ENCODE data around the gene HEYL. TPM values are rescaled to one million over a fixed set of nuclear protein-coding genes. Genes with fewer than 3 reads are reported as not detected.
A peak's percentile ranks its signal among the peaks of the same experiment; 100 is the strongest.

The HEYL gene
- total RNA-seq, 5 donors from 2014 or later (not counting 1 experiment from before 2014, with no cell fraction given) = 0.15 to 0.25 TPM; not detected in 3

- peaks cover 0 to 4% of the 10 kb centered on the region in 2 donors for H3K27me3 Mint-ChIP-seq
- no peak overlapping the region for H3K27ac ChIP-seq (ENCODE audit: low read length)
- H3K4me3 Mint-ChIP-seq = no peak overlapping the region
- no peaks in the 10 kb centered on the region for H3K9me3 ChIP-seq
- no peak overlapping the region for H3K4me3 ChIP-seq (ENCODE audit: control insufficient read depth in 1 of 2, extremely low read depth in 1 of 2, low read length in 1 of 2)
- CTCF ChIA-PET = no interaction called here
- POLR2A ChIA-PET = no interaction called here
- no peaks in the 10 kb centered on the region for H3K9me3 Mint-ChIP-seq
- no peak overlapping the region for H3K27ac Mint-ChIP-seq
- no peaks in the 10 kb centered on the region for H3K36me3 ChIP-seq (ENCODE audit: control insufficient read depth in 2 of 2, extremely low read depth in 1 of 2, insufficient read depth in 1 of 2, low read length in 1 of 2)
- H3K4me1 ChIP-seq (ENCODE audit: control insufficient read depth in 1 of 2, extremely low read depth in 1 of 2, insufficient read depth in 2 of 2, low read length in 2 of 2) = peaks cover 0 to 15% of the 10 kb centered on the region in 2 experiments
- ATAC-seq (replicated peaks in 1 of 4) (no peak), DNase-seq (no peak)
- peaks cover 19 to 23% (median 22%) of the 10 kb centered on the region in 3 donors for H3K4me1 Mint-ChIP-seq
- H3K36me3 Mint-ChIP-seq = peaks cover 25% of the 10 kb centered on the region
- peaks cover 8 to 13% of the 10 kb centered on the region in 2 experiments for H3K27me3 ChIP-seq (replicated peaks in 1 of 2; ENCODE audit: control insufficient read depth in 2 of 2, extremely low read depth in 1 of 2, insufficient read depth in 2 of 2, low read length in 1 of 2)
- 90% methylated on average over 3 of the region's 4 CpGs for WGBS (ENCODE audit: insufficient coverage)
Observed at GRCh38 chr1:39677645-39678044, 38.2 kb upstream of the HEYL start.

GRCh38 chr1:39676948-39677548, 37.6 kb upstream of the HEYL start:
- H3K4me3 Mint-ChIP-seq = no peak overlapping the region
- H3K4me1 ChIP-seq (ENCODE audit: control insufficient read depth in 1 of 2, extremely low read depth in 1 of 2, insufficient read depth in 2 of 2, low read length in 2 of 2) = peaks cover 0 to 17% of the 10 kb centered on the region in 2 experiments
- ChIA-PET CTCF (no interaction called here), POLR2A (no interaction called here)
- no peak overlapping the region for H3K4me3 ChIP-seq (ENCODE audit: control insufficient read depth in 1 of 2, extremely low read depth in 1 of 2, low read length in 1 of 2)
- ATAC-seq (replicated peaks in 1 of 4) (no peak), DNase-seq (no peak)
- H3K4me1 Mint-ChIP-seq = peaks cover 19 to 21% (median 20%) of the 10 kb centered on the region in 3 donors
- H3K27me3 ChIP-seq (replicated peaks in 1 of 2; ENCODE audit: control insufficient read depth in 2 of 2, extremely low read depth in 1 of 2, insufficient read depth in 2 of 2, low read length in 1 of 2) = peaks cover 5 to 17% of the 10 kb centered on the region in 2 experiments
- H3K27ac ChIP-seq (ENCODE audit: low read length) = no peak overlapping the region
- H3K36me3 ChIP-seq (ENCODE audit: control insufficient read depth in 2 of 2, extremely low read depth in 1 of 2, insufficient read depth in 1 of 2, low read length in 1 of 2) = no peaks in the 10 kb centered on the region
- H3K27ac Mint-ChIP-seq = no peak overlapping the region
- 89% methylated on average over 6 of the region's 6 CpGs for WGBS (ENCODE audit: insufficient coverage)
- H3K36me3 Mint-ChIP-seq = peaks cover 22% of the 10 kb centered on the region
- no peaks in the 10 kb centered on the region for H3K9me3 ChIP-seq
- peaks cover 0 to 9% of the 10 kb centered on the region in 2 donors for H3K27me3 Mint-ChIP-seq
- H3K9me3 Mint-ChIP-seq = no peaks in the 10 kb centered on the region

DNA sequence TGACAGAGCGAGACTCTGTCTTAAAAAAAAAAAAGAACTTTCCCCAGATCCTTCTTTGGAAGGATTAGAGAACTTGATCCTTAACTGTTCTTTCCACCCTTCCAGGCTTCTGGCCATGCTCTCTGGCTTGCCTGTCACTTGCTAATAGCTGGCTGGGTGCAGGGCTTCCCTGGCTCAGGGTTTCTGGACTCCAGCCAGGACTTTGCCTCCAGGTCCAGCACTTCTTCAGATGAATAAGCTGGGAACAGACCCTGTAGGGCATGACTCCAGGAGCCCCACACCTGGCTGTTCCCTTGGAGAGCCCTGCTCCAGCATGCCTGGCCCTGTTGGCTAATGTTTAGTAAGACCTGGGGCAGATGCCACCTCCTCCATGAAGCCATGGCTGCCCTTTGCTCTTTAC, 35.8 kb upstream of the HEYL start:
- H3K36me3 ChIP-seq (ENCODE audit: control insufficient read depth in 2 of 2, extremely low read depth in 1 of 2, insufficient read depth in 1 of 2, low read length in 1 of 2) = no peaks in the 10 kb centered on the region
- no peak overlapping the region for H3K4me3 ChIP-seq (ENCODE audit: control insufficient read depth in 1 of 2, extremely low read depth in 1 of 2, low read length in 1 of 2)
- peaks cover 0 to 20% of the 10 kb centered on the region in 2 experiments for H3K4me1 ChIP-seq (ENCODE audit: control insufficient read depth in 1 of 2, extremely low read depth in 1 of 2, insufficient read depth in 2 of 2, low read length in 2 of 2)
- no peaks in the 10 kb centered on the region for H3K9me3 Mint-ChIP-seq
- H3K27ac Mint-ChIP-seq = no peak overlapping the region
- peaks cover 7 to 18% of the 10 kb centered on the region in 2 donors for H3K27me3 Mint-ChIP-seq
- H3K27me3 ChIP-seq (replicated peaks in 1 of 2; ENCODE audit: control insufficient read depth in 2 of 2, extremely low read depth in 1 of 2, insufficient read depth in 2 of 2, low read length in 1 of 2) = peaks cover 8 to 34% of the 10 kb centered on the region in 2 experiments
- peaks cover 9% of the 10 kb centered on the region for H3K36me3 Mint-ChIP-seq
- no CpG with 5 or more reads among the region's 1 CpG for WGBS (ENCODE audit: insufficient coverage)
- no peak overlapping the region for H3K4me3 Mint-ChIP-seq
- ATAC-seq (replicated peaks in 1 of 4) = no peak
- H3K27ac ChIP-seq (ENCODE audit: low read length) = no peak overlapping the region
- DNase-seq = no peak
- no peaks in the 10 kb centered on the region for H3K9me3 ChIP-seq
- peaks cover 7 to 13% (median 10%) of the 10 kb centered on the region in 3 donors for H3K4me1 Mint-ChIP-seq
- POLR2A ChIA-PET = interaction anchor here in 1 of 2 donors (0.6 kb wide), 1 partner anchor 8 kb away, joined by 3 read pairs; no protein-coding TSS in a partner anchor
- CTCF ChIA-PET = interaction anchor here in 1 of 2 donors (0.5 kb wide), 1 partner anchor 44 kb away, joined by 3 read pairs; no protein-coding TSS in a partner anchor

DNA sequence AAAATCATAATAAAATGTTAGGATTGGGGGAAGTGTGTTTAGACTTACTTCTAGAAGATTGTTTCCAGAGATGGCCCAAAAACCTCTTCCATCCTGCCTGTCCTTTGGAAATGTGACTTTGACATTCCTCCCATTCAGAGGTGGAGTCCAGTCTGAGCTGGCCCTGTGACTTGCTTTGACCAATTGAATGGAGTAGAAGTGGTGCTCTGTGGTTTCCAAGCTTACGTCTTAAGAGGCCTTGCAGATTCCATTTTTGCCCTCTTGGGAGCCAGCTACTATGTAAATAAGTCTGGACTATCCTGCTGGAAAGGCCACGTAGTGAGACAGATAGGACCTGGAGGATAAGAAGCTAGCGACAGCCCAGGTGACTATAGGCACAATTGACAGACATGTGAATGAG, 33.8 kb upstream of the HEYL start:
- WGBS (ENCODE audit: insufficient coverage) = 100% methylated on average over 3 of the region's 3 CpGs
- Histone ChIP-seq H3K27me3 (replicated peaks in 1 of 2; ENCODE audit: control insufficient read depth in 2 of 2, extremely low read depth in 1 of 2, insufficient read depth in 2 of 2, low read length in 1 of 2) (peaks cover 10 to 52% of the 10 kb centered on the region in 2 experiments), H3K9me3 (no peaks in the 10 kb centered on the region), H3K27ac (ENCODE audit: low read length) (no peak overlapping the region), H3K36me3 (ENCODE audit: control insufficient read depth in 2 of 2, extremely low read depth in 1 of 2, insufficient read depth in 1 of 2, low read length in 1 of 2) (no peaks in the 10 kb centered on the region), H3K4me3 (ENCODE audit: control insufficient read depth in 1 of 2, extremely low read depth in 1 of 2, low read length in 1 of 2) (no peak overlapping the region), H3K4me1 (ENCODE audit: control insufficient read depth in 1 of 2, extremely low read depth in 1 of 2, insufficient read depth in 2 of 2, low read length in 2 of 2) (peaks cover 0 to 20% of the 10 kb centered on the region in 2 experiments)
- H3K27me3 Mint-ChIP-seq = peaks cover 16 to 36% of the 10 kb centered on the region in 2 donors
- DNase-seq (no peak), ATAC-seq (replicated peaks in 1 of 4) (no peak)
- peaks cover 6 to 9% (median 8%) of the 10 kb centered on the region in 3 donors for H3K4me1 Mint-ChIP-seq
- ChIA-PET POLR2A (interaction anchor here (0.6 kb wide), 2 partner anchors 16 to 748 kb away, joined by 3 to 4 read pairs; no protein-coding TSS in a partner anchor), CTCF (interaction anchor here (1.1 to 1.9 kb wide), 4 partner anchors 15 to 62 kb away, joined by 3 to 9 read pairs (median 4); no protein-coding TSS in a partner anchor)
- no peaks in the 10 kb centered on the region for H3K9me3 Mint-ChIP-seq
- H3K27ac Mint-ChIP-seq = peak overlapping the region in 1 of 2 donors; percentile 44
- H3K4me3 Mint-ChIP-seq = no peak overlapping the region
- H3K36me3 Mint-ChIP-seq = no peaks in the 10 kb centered on the region

GRCh38 chr1:39672551-39672947, 33.1 kb upstream of the HEYL start:
- peaks cover 6 to 9% (median 8%) of the 10 kb centered on the region in 3 donors for H3K4me1 Mint-ChIP-seq
- H3K36me3 ChIP-seq (ENCODE audit: control insufficient read depth in 2 of 2, extremely low read depth in 1 of 2, insufficient read depth in 1 of 2, low read length in 1 of 2) = no peaks in the 10 kb centered on the region
- peak in 15 of 35 experiments; percentile 13 to 62 (median 31) for DNase-seq
- peaks cover 0 to 20% of the 10 kb centered on the region in 2 experiments for H3K4me1 ChIP-seq (ENCODE audit: control insufficient read depth in 1 of 2, extremely low read depth in 1 of 2, insufficient read depth in 2 of 2, low read length in 2 of 2)
- no peaks in the 10 kb centered on the region for H3K9me3 ChIP-seq
- peaks cover 18 to 39% of the 10 kb centered on the region in 2 donors for H3K27me3 Mint-ChIP-seq
- H3K4me3 Mint-ChIP-seq = peak overlapping the region; percentile 63 to 66 (median 66)
- WGBS (ENCODE audit: insufficient coverage) = 34% methylated on average over 8 of the region's 12 CpGs
- peak overlapping the region in 1 of 2 donors; percentile 15 for H3K4me3 ChIP-seq (ENCODE audit: control insufficient read depth in 1 of 2, extremely low read depth in 1 of 2, low read length in 1 of 2)
- no peak overlapping the region for H3K27ac ChIP-seq (ENCODE audit: low read length)
- POLR2A ChIA-PET = interaction anchor here in 1 of 2 donors (0.5 kb wide), 1 partner anchor 251 kb away, joined by 3 read pairs; no protein-coding TSS in a partner anchor
- H3K27ac Mint-ChIP-seq = no peak overlapping the region
- ATAC-seq (replicated peaks in 1 of 4) = peak in 3 of 4 experiments; percentile 29 to 49 (median 44)
- H3K36me3 Mint-ChIP-seq = no peaks in the 10 kb centered on the region
- no peaks in the 10 kb centered on the region for H3K9me3 Mint-ChIP-seq
- H3K27me3 ChIP-seq (replicated peaks in 1 of 2; ENCODE audit: control insufficient read depth in 2 of 2, extremely low read depth in 1 of 2, insufficient read depth in 2 of 2, low read length in 1 of 2) = peaks cover 10 to 55% of the 10 kb centered on the region in 2 experiments
- CTCF ChIA-PET = interaction anchor here (0.6 to 1.9 kb wide), 6 partner anchors 14 to 66 kb away, joined by 3 to 10 read pairs (median 4); no protein-coding TSS in a partner anchor

DNA sequence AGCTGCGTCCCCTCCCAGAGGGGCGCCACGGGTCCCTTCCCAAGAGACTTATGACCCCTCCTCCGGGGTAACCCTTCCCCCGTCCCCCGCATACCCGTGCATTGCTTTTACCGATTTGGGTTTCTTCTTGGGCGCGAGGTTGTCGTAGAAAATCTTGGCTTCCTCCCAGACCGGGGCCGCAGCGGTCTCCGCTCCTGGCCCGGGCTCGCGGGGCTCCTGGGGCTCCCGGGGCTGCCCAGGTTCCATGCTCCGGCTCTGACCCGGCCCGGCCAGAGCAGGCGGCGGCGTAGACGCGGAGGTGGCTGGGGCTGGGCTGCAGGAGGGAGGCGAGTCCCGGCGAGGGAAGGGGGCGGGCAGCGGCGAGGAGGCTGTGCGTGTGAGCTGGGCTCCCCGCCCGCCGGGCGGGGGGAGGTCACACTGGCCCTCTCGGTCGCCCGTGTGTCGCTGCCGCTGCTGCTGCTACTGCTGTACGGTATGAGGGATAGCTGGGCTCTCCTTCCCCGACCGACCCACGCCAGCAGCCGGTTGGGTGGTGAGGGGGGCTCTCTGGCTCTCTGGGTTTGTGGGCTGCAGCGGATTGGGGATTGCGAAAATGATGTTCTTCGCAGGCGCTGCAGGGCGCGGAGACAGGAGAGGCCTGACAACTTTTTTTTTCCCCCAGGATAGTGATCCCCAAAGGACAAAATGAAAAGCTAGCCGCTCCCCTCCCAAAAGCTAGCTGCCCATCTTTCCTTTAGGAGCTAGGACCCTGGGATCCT, 32.5 kb upstream of the HEYL start, which contains the start of gene NT5C1A:
Gene NT5C1A, minus strand, starts transcription at position 315 of the 758 bp plus-strand sequence. Its CDS starts 69 bp downstream, at position 246.
- no peak within 1 kb of the TSS for H3K27ac Mint-ChIP-seq
- H3K9me3 ChIP-seq = no peaks in the 10 kb centered on the region
- H3K27ac ChIP-seq (ENCODE audit: low read length) = no peak within 1 kb of the TSS
- ChIA-PET POLR2A (interaction anchor here in 1 of 2 donors (0.5 kb wide), 1 partner anchor 252 kb away, joined by 3 read pairs; no protein-coding TSS in a partner anchor), CTCF (interaction anchor here (0.6 to 1.9 kb wide), 7 partner anchors 11 to 66 kb away, joined by 3 to 10 read pairs (median 4); no protein-coding TSS in a partner anchor)
- no peaks in the 10 kb centered on the region for H3K9me3 Mint-ChIP-seq
- peaks cover 18 to 41% of the 10 kb centered on the region in 2 donors for H3K27me3 Mint-ChIP-seq
- peaks cover 6 to 9% (median 8%) of the 10 kb centered on the region in 3 donors for H3K4me1 Mint-ChIP-seq
- no peaks in the 10 kb centered on the region for H3K36me3 Mint-ChIP-seq
- no peaks in the 10 kb centered on the region for H3K36me3 ChIP-seq (ENCODE audit: control insufficient read depth in 2 of 2, extremely low read depth in 1 of 2, insufficient read depth in 1 of 2, low read length in 1 of 2)
- H3K27me3 ChIP-seq (replicated peaks in 1 of 2; ENCODE audit: control insufficient read depth in 2 of 2, extremely low read depth in 1 of 2, insufficient read depth in 2 of 2, low read length in 1 of 2) = peaks cover 10 to 55% of the 10 kb centered on the region in 2 experiments
- peak within 1 kb of the TSS; percentile 7 to 15 for H3K4me3 ChIP-seq (ENCODE audit: control insufficient read depth in 1 of 2, extremely low read depth in 1 of 2, low read length in 1 of 2)
- DNase-seq (peak in 13 of 35 experiments; percentile 10 to 43 (median 25)), ATAC-seq (replicated peaks in 1 of 4) (peak; percentile 66 to 75 (median 73))
- H3K4me1 ChIP-seq (ENCODE audit: control insufficient read depth in 1 of 2, extremely low read depth in 1 of 2, insufficient read depth in 2 of 2, low read length in 2 of 2) = peaks cover 0 to 20% of the 10 kb centered on the region in 2 experiments
- H3K4me3 Mint-ChIP-seq = peak within 1 kb of the TSS; percentile 63 to 66 (median 66)
- 2% methylated on average over 38 of the region's 55 CpGs for WGBS (ENCODE audit: insufficient coverage)

All from T-cell (primary cell).